ENCODE data around the gene OBSCN.

The OBSCN gene

GRCh38 chr1:228178737-228179684, 28.8 kb upstream of the OBSCN start:
- peak overlapping the region; percentile 72 for H4K8ac ChIP-seq (ENCODE audit: low read length)
- no peak overlapping the region for H3K27ac ChIP-seq (ENCODE audit: low read length, poor library complexity, severe bottlenecking)

DNA sequence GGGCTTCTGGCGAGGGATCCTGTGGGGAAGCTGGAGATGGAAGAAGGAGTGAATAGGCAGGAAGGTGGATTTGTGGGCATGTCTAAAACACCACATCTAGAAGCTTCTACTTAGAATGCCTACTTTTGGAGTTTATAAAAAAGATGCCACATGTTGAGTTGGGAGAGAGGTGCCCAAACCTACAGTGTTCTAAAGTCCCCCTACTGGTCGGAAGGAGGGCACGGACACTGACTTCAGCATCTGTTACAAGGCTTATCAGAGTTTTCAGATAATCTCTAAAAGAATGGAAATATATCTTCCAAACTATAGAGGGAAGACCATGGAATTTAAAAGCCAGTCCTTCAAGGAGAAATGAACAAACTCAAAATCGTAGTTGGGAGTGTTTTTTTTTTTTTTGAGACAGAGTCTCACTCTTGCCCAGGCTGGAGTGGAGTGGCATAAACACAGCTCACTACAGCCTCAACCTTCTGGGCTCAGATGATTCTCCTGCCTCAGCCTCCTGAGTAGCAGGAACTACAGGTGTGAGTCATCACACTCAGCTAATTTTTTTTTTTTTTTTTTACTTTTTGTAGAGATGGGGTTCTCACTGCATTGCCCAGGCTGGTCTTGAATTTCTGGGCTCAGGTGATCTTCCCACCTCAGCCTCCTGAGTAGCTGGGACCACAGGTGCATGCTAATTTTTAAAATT, 27.4 kb upstream of the OBSCN start:
- Histone ChIP-seq H3K4me1 (ENCODE audit: control insufficient read depth, insufficient read depth, low read depth, low read length) (no peaks in the 10 kb centered on the region), H2AFZ (ENCODE audit: low read depth, low read length) (no peak overlapping the region), H3K79me1 (replicated peaks; ENCODE audit: low read length, poor library complexity, severe bottlenecking) (peaks cover 21% of the 10 kb centered on the region), H3K27me3 (ENCODE audit: control insufficient read depth in 1 of 2, insufficient read depth in 1 of 2, low read length in 2 of 2) (no peaks in the 10 kb centered on the region), H3K4ac (ENCODE audit: low read depth in 1 of 2, low read length in 2 of 2) (no peak overlapping the region), H3K4me2 (ENCODE audit: low read length, poor library complexity, severe bottlenecking) (no peak overlapping the region), H2BK120ac (ENCODE audit: low read depth, low read length) (no peak overlapping the region), H2BK12ac (ENCODE audit: low read length in 2 of 2) (no peak overlapping the region), H4K8ac (ENCODE audit: low read length) (no peak overlapping the region), H3K9me3 (ENCODE audit: control insufficient read depth, low read length) (no peaks in the 10 kb centered on the region), H3K27ac (ENCODE audit: low read length, poor library complexity, severe bottlenecking) (no peak overlapping the region), H3K9ac (ENCODE audit: low read length) (no peak overlapping the region), H3K4me3 (ENCODE audit: insufficient read depth in 1 of 2, low read depth in 1 of 2, low read length in 2 of 2) (no peak overlapping the region), H2BK15ac (ENCODE audit: low read depth, poor library complexity, severe bottlenecking) (no peak overlapping the region), H2BK5ac (ENCODE audit: low read depth, low read length, poor library complexity, severe bottlenecking) (no peak overlapping the region), H3K14ac (ENCODE audit: low read length in 2 of 2) (no peak overlapping the region), H3K23ac (ENCODE audit: low read length in 2 of 2) (no peak overlapping the region), H3K36me3 (ENCODE audit: control insufficient read depth in 1 of 2, insufficient read depth in 2 of 2, low read depth in 1 of 2, low read length in 2 of 2) (peaks cover 0 to 30% of the 10 kb centered on the region in 2 experiments), H4K91ac (ENCODE audit: low read length) (no peak overlapping the region), H2AK5ac (ENCODE audit: low read length, severe bottlenecking) (no peak overlapping the region), H3K18ac (ENCODE audit: low read depth in 1 of 2, low read length in 2 of 2) (no peak overlapping the region)
- DNase-seq = peak; percentile 14
- 92% methylated on average over 4 of the region's 4 CpGs for WGBS

More at GRCh38 chr1:228178737-228179684, 28.8 kb upstream of the OBSCN start:
- Histone ChIP-seq H2AFZ (ENCODE audit: low read depth, low read length) (no peak overlapping the region), H3K4me1 (ENCODE audit: control insufficient read depth, insufficient read depth, low read depth, low read length) (peaks cover 1% of the 10 kb centered on the region), H3K9me3 (ENCODE audit: control insufficient read depth, low read length) (no peaks in the 10 kb centered on the region), H3K4me3 (ENCODE audit: insufficient read depth in 1 of 2, low read depth in 1 of 2, low read length in 2 of 2) (no peak overlapping the region), H3K14ac (ENCODE audit: low read length in 2 of 2) (no peak overlapping the region), H3K27me3 (ENCODE audit: control insufficient read depth in 1 of 2, insufficient read depth in 1 of 2, low read length in 2 of 2) (no peaks in the 10 kb centered on the region), H3K4me2 (ENCODE audit: low read length, poor library complexity, severe bottlenecking) (no peak overlapping the region), H2BK12ac (ENCODE audit: low read length in 2 of 2) (no peak overlapping the region), H2BK5ac (ENCODE audit: low read depth, low read length, poor library complexity, severe bottlenecking) (no peak overlapping the region), H3K79me1 (replicated peaks; ENCODE audit: low read length, poor library complexity, severe bottlenecking) (peaks cover 32% of the 10 kb centered on the region), H2BK15ac (ENCODE audit: low read depth, poor library complexity, severe bottlenecking) (no peak overlapping the region), H2AK5ac (ENCODE audit: low read length, severe bottlenecking) (no peak overlapping the region), H3K9ac (ENCODE audit: low read length) (no peak overlapping the region), H3K18ac (ENCODE audit: low read depth in 1 of 2, low read length in 2 of 2) (no peak overlapping the region), H4K91ac (ENCODE audit: low read length) (no peak overlapping the region), H3K4ac (ENCODE audit: low read depth in 1 of 2, low read length in 2 of 2) (peak overlapping the region in 1 of 2 experiments; percentile 79), H2BK120ac (ENCODE audit: low read depth, low read length) (no peak overlapping the region), H3K36me3 (ENCODE audit: control insufficient read depth in 1 of 2, insufficient read depth in 2 of 2, low read depth in 1 of 2, low read length in 2 of 2) (peaks cover 5 to 40% of the 10 kb centered on the region in 2 experiments), H3K23ac (ENCODE audit: low read length in 2 of 2) (no peak overlapping the region)
- peak; percentile 45 for DNase-seq
- 92% methylated on average over 11 of the region's 12 CpGs for WGBS

DNA sequence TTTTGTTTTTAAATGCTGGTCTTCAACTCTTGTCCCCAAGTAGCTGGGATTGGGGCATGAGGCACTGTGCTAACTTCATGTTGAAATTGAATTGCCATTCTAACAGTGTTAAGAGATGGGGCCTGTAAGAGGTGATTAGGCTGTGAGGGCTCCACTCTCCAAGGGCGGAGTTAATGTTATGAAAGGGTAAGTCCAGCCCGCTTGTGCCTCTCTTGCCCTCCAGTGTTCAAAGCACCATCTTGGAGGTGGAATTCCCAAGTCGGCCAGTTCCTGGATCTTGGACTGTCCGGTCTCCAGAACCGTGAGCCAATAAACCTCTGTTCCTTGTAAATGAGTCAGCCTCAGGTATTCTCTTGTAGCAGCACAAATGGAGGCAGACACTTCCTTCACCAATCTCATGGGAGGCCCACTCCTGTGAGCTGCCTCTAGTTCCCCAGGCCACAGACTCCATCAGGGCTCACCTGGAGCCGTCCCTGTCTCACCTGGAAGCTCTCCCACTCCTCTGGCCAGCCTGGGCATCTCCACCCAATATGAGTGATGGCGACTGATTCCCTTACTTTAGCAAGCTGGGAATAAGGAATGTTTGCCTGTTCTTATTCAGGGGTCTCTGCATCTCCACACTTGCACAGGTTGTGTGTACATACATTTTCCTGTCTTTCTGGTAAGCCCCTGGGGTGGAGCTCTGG, 26.7 kb upstream of the OBSCN start:
- no peak overlapping the region for H3K18ac ChIP-seq (ENCODE audit: low read depth in 1 of 2, low read length in 2 of 2)
- H3K4me3 ChIP-seq (ENCODE audit: insufficient read depth in 1 of 2, low read depth in 1 of 2, low read length in 2 of 2) = no peak overlapping the region
- H3K9ac ChIP-seq (ENCODE audit: low read length) = no peak overlapping the region
- no peak overlapping the region for H2BK5ac ChIP-seq (ENCODE audit: low read depth, low read length, poor library complexity, severe bottlenecking)
- H2BK12ac ChIP-seq (ENCODE audit: low read length in 2 of 2) = peak overlapping the region in 1 of 2 experiments; percentile 47
- H4K8ac ChIP-seq (ENCODE audit: low read length) = no peak overlapping the region
- no peak overlapping the region for H2AFZ ChIP-seq (ENCODE audit: low read depth, low read length)
- H3K14ac ChIP-seq (ENCODE audit: low read length in 2 of 2) = no peak overlapping the region
- no peak overlapping the region for H3K23ac ChIP-seq (ENCODE audit: low read length in 2 of 2)
- H3K4me2 ChIP-seq (ENCODE audit: low read length, poor library complexity, severe bottlenecking) = no peak overlapping the region
- peaks cover 0 to 27% of the 10 kb centered on the region in 2 experiments for H3K36me3 ChIP-seq (ENCODE audit: control insufficient read depth in 1 of 2, insufficient read depth in 2 of 2, low read depth in 1 of 2, low read length in 2 of 2)
- no peaks in the 10 kb centered on the region for H3K4me1 ChIP-seq (ENCODE audit: control insufficient read depth, insufficient read depth, low read depth, low read length)
- H2BK120ac ChIP-seq (ENCODE audit: low read depth, low read length) = no peak overlapping the region
- DNase-seq = no peak
- no peak overlapping the region for H4K91ac ChIP-seq (ENCODE audit: low read length)
- peaks cover 17% of the 10 kb centered on the region for H3K79me1 ChIP-seq (replicated peaks; ENCODE audit: low read length, poor library complexity, severe bottlenecking)
- H3K4ac ChIP-seq (ENCODE audit: low read depth in 1 of 2, low read length in 2 of 2) = no peak overlapping the region
- no peak overlapping the region for H3K27ac ChIP-seq (ENCODE audit: low read length, poor library complexity, severe bottlenecking)
- no peaks in the 10 kb centered on the region for H3K27me3 ChIP-seq (ENCODE audit: control insufficient read depth in 1 of 2, insufficient read depth in 1 of 2, low read length in 2 of 2)
- H3K9me3 ChIP-seq (ENCODE audit: control insufficient read depth, low read length) = no peaks in the 10 kb centered on the region
- H2BK15ac ChIP-seq (ENCODE audit: low read depth, poor library complexity, severe bottlenecking) = no peak overlapping the region
- H2AK5ac ChIP-seq (ENCODE audit: low read length, severe bottlenecking) = no peak overlapping the region
- WGBS = 95% methylated on average over 7 of the region's 7 CpGs

- Histone ChIP-seq H3K4ac (ENCODE audit: low read depth in 1 of 2, low read length in 2 of 2) (no peak overlapping the region), H2AK5ac (ENCODE audit: low read length, severe bottlenecking) (no peak overlapping the region), H3K4me1 (ENCODE audit: control insufficient read depth, insufficient read depth, low read depth, low read length) (no peaks in the 10 kb centered on the region), H3K27ac (ENCODE audit: low read length, poor library complexity, severe bottlenecking) (no peak overlapping the region), H3K36me3 (ENCODE audit: control insufficient read depth in 1 of 2, insufficient read depth in 2 of 2, low read depth in 1 of 2, low read length in 2 of 2) (peaks cover 0 to 22% of the 10 kb centered on the region in 2 experiments), H3K23ac (ENCODE audit: low read length in 2 of 2) (no peak overlapping the region), H2BK120ac (ENCODE audit: low read depth, low read length) (no peak overlapping the region), H3K27me3 (ENCODE audit: control insufficient read depth in 1 of 2, insufficient read depth in 1 of 2, low read length in 2 of 2) (no peaks in the 10 kb centered on the region), H3K9ac (ENCODE audit: low read length) (no peak overlapping the region), H3K4me2 (ENCODE audit: low read length, poor library complexity, severe bottlenecking) (no peak overlapping the region), H2BK15ac (ENCODE audit: low read depth, poor library complexity, severe bottlenecking) (no peak overlapping the region), H4K91ac (ENCODE audit: low read length) (no peak overlapping the region), H2BK12ac (ENCODE audit: low read length in 2 of 2) (no peak overlapping the region), H3K14ac (ENCODE audit: low read length in 2 of 2) (no peak overlapping the region), H2BK5ac (ENCODE audit: low read depth, low read length, poor library complexity, severe bottlenecking) (no peak overlapping the region), H2AFZ (ENCODE audit: low read depth, low read length) (no peak overlapping the region), H4K8ac (ENCODE audit: low read length) (no peak overlapping the region), H3K79me1 (replicated peaks; ENCODE audit: low read length, poor library complexity, severe bottlenecking) (peaks cover 13% of the 10 kb centered on the region), H3K18ac (ENCODE audit: low read depth in 1 of 2, low read length in 2 of 2) (no peak overlapping the region), H3K9me3 (ENCODE audit: control insufficient read depth, low read length) (no peaks in the 10 kb centered on the region), H3K4me3 (ENCODE audit: insufficient read depth in 1 of 2, low read depth in 1 of 2, low read length in 2 of 2) (no peak overlapping the region)
- WGBS = 90% methylated on average over 9 of the region's 9 CpGs
- DNase-seq = no peak
Observed at GRCh38 chr1:228181645-228182034, 26.2 kb upstream of the OBSCN start.
